HEK293 (cell line): ENCODE results near the gene CENPP.

Experiments
- YY1 ChIP-seq: fragments of 450-650 bp; formaldehyde crosslinking; IDR thresholded peaks from 2 replicates; pipeline ENCODE4 v1.5.1; 2018; ENCODE audit warnings: missing biosample characterization, missing genetic modification characterization
- ZNF48 ChIP-seq: fragments of 450-650 bp; formaldehyde crosslinking; IDR thresholded peaks from 2 replicates; pipeline ENCODE4 v1.5.1; 2016; ENCODE audit warnings: missing biosample characterization, missing genetic modification characterization
- ZNF830 ChIP-seq: fragments of 450-650 bp; IDR thresholded peaks from 2 replicates; pipeline ENCODE4 v1.5.0; 2018; ENCODE audit warnings: missing biosample characterization, missing genetic modification characterization, low read depth, mild to moderate bottlenecking, moderate library complexity
- TF ChIP-seq, protein P1 (sequence below): fragments of 450-650 bp; formaldehyde crosslinking; IDR thresholded peaks from 2 replicates; pipeline ENCODE4 v1.5.1; 2016; ENCODE audit warnings: missing biosample characterization, missing genetic modification characterization

DNA sequence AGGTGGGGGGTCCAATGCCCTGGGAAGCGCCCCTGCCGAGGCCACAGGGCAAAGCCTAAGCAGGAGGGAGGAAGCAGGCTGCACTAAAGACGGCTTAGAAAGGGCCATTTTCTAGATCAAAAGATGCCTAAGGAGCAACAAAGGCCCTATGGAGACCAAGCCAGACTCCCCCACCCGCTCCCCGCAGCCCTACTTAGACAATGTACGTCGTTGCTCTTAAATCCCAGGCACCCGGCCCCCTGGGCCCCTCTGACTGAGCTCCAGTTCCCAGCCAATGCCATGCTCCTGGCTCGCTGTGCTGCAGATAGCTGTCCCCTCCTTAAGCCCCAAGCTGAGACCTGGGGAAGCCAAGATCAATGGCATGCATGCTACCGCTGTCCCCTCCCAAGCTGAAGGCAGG is 333.8 kb downstream of the CENPP start:
- TF ChIP-seq ZNF48 (tag by site-specific recombination) (no peak), ZNF830 (tag by site-specific recombination) (no peak), YY1 (tag by site-specific recombination) (no peak)
- TF ChIP-seq, protein P1, sequence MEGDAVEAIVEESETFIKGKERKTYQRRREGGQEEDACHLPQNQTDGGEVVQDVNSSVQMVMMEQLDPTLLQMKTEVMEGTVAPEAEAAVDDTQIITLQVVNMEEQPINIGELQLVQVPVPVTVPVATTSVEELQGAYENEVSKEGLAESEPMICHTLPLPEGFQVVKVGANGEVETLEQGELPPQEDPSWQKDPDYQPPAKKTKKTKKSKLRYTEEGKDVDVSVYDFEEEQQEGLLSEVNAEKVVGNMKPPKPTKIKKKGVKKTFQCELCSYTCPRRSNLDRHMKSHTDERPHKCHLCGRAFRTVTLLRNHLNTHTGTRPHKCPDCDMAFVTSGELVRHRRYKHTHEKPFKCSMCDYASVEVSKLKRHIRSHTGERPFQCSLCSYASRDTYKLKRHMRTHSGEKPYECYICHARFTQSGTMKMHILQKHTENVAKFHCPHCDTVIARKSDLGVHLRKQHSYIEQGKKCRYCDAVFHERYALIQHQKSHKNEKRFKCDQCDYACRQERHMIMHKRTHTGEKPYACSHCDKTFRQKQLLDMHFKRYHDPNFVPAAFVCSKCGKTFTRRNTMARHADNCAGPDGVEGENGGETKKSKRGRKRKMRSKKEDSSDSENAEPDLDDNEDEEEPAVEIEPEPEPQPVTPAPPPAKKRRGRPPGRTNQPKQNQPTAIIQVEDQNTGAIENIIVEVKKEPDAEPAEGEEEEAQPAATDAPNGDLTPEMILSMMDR (tag by site-specific recombination) = no peak
